ENCODE data around the gene SGSM1.

Gene SGSM1

GRCh38 chr22:24951942-24952836 is 146.2 kb downstream of the SGSM1 start, which contains the start of gene KIAA1671:
Gene KIAA1671, plus strand, starts transcription at chr22:24952716. Its CDS starts 75,284 bp downstream, at chr22:25028000.
- no peak for DNase-seq (ENCODE audit: low read depth)

GRCh38 chr22:24952837-24953383 is 146.9 kb downstream of the SGSM1 start:
- DNase-seq (ENCODE audit: low read depth) = no peak

- DNase-seq (ENCODE audit: low read depth) = no peak
Observed at GRCh38 chr22:24953384-24954113, 147.5 kb downstream of the SGSM1 start.

GRCh38 chr22:24954114-24954463 is 148.1 kb downstream of the SGSM1 start:
- no peak for DNase-seq (ENCODE audit: low read depth)

GRCh38 chr22:24954856-24955255 is 148.8 kb downstream of the SGSM1 start:
- no peak for DNase-seq (ENCODE audit: low read depth)

- DNase-seq (ENCODE audit: low read depth) = no peak
Observed at GRCh38 chr22:24957043-24957442, 151.0 kb downstream of the SGSM1 start.

- DNase-seq (ENCODE audit: low read depth) = no peak
Observed at GRCh38 chr22:24961217-24961844, 155.3 kb downstream of the SGSM1 start.

- no peak for DNase-seq (ENCODE audit: low read depth)
Observed at GRCh38 chr22:24962094-24962493, 156.1 kb downstream of the SGSM1 start.

- DNase-seq (ENCODE audit: low read depth) = no peak
Observed at GRCh38 chr22:24962835-24963234, 156.8 kb downstream of the SGSM1 start.

GRCh38 chr22:24964441-24964840 is 158.4 kb downstream of the SGSM1 start:
- no peak for DNase-seq (ENCODE audit: low read depth)

- DNase-seq (ENCODE audit: low read depth) = no peak
Observed at GRCh38 chr22:24965822-24966626, 160.0 kb downstream of the SGSM1 start.

GRCh38 chr22:24968066-24968561 is 162.1 kb downstream of the SGSM1 start:
- no peak for DNase-seq (ENCODE audit: low read depth)

- peak; percentile 30 for DNase-seq (ENCODE audit: low read depth)
Observed at GRCh38 chr22:24969560-24970301, 163.7 kb downstream of the SGSM1 start.

GRCh38 chr22:24972369-24972768 is 166.4 kb downstream of the SGSM1 start:
- DNase-seq (ENCODE audit: low read depth) = no peak

- no peak for DNase-seq (ENCODE audit: low read depth)
Observed at GRCh38 chr22:24973872-24974271, 167.9 kb downstream of the SGSM1 start.

- DNase-seq (ENCODE audit: low read depth) = no peak
Observed at GRCh38 chr22:24975125-24975640, 169.2 kb downstream of the SGSM1 start.

GRCh38 chr22:24975813-24976341 is 169.9 kb downstream of the SGSM1 start:
- DNase-seq (ENCODE audit: low read depth) = no peak

GRCh38 chr22:24976442-24977218 is 170.6 kb downstream of the SGSM1 start:
- no peak for DNase-seq (ENCODE audit: low read depth)
